ENCODE measurements around the gene BACE1-AS.

- TF ChIP-seq CTCF (IDR thresholded peaks at IDR 0.05) (no peak), POLR2A (IDR thresholded peaks at IDR 0.05) (no peak)
Observed at GRCh38 chr11:117302228-117302627, 11.1 kb downstream of the BACE1-AS start.

All from uterus (tissue), 2 donors.